Loucy (cell line): Measurements from ENCODE around the gene GPC5.

Experiments
- CTCF ChIP-seq: fragments of 200-600 bp; sonication (generic); conservative IDR thresholded peaks from 2 replicates; pipeline ENCODE4 v1.5.1; 2014; ENCODE audit warnings: mild to moderate bottlenecking, antibody characterized with exemption, low read length
- EZH2phosphoT487 ChIP-seq: fragments of 200-600 bp; IDR thresholded peaks from 2 replicates; pipeline ENCODE4 v1.6.1; 2018; ENCODE audit warnings: antibody characterized with exemption, mild to moderate bottlenecking, moderate library complexity, borderline replicate concordance

DNA sequence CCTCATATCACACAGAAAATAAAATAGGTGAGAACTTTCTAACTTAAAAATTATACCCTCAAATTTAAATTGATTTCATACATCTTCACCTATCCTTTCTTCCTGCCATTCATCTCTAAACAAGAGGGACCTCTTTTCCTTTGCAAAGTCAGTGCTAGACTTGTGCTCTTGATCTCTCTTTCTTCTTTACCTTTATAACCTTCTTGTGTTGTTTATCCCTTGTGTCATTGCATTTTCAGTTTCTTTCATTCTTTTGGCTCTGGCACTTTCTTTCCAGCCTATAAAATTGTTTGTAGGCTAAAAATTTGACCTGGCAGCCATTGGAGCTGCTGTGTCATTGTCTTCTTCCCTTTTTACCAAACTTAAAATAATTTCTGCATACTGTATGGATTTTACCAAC is 190.1 kb downstream of the GPC5 start:
- no peak for TF ChIP-seq EZH2phosphoT487
- TF ChIP-seq CTCF, result no peak
